Glomerular visceral epithelial cell (primary cell): Measurements from ENCODE around the gene GRPEL2.

Experiments used
- DNase-seq: peaks from one replicate; pipeline ENCODE4 v3.0.0-alpha.2; 2016; ENCODE audit errors: extremely low spot score

Gene GRPEL2

DNA sequence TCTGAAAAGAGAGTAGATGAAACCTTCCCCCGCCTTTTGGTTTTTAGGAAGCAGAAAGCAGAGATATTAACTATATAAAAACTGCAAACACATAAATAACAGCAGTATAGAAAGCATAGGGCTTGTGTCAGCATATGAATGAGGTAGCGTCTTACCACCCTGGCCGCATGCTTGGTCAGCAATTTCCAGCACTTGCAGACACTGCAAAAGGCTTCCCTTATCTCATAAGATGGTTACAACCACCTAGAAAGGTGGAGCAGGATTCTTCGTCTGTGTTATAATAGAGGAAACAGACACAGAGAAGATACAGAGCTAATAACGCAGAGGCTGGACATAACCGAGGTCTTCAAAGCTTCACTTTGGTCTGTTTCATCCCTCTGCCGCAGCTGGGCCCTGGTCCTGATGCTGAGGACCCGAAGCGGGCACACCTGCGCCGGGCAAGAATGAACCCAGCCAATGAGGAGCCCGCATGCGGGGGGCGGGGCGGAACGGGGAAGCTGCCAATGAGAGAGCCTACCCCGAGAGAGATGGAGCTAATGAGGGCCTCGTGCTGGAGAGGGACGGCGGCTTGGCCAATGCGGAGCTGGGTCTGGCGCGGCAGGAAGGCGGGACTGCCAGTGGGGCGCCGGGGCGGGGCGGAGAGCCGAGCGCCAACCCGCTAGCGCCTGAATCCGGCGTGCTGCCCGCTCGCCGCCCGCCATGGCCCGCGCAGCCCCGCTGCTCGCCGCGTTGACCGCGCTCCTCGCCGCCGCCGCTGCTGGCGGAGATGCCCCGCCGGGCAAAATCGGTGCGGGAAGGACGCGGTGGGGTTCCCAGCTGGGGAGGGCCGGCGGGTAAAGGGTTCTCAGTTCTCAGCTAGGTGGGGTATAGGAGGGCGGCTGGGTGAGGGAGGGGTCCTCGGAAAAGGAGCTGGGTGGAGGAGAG is 12.3 kb downstream of the GRPEL2 start, which contains the start of gene PCYOX1L:
Gene PCYOX1L, plus strand, starts transcription at position 677 of the 924 bp plus-strand sequence. Its CDS starts 23 bp downstream, at position 700.
- DNase-seq, result peak; percentile 97

DNA sequence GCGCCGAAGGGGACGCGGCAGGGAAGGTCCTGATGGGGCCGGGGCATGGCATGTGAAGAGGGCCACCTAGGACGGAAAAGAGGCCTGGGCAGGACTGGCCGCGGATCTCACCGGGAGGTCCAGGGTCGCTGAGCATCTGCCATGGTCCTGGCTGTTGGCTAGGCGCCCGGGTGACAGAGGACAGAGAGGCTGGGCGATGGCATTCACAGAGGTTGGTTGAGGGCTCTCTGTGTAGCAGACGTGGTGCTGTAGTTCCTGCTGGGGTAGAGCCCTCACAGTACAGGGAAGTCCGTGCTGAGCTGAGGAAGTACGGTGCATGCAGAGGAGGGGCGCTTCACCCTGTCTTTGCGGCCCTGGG is 13.0 kb downstream of the GRPEL2 start:
- peak; percentile 30 for DNase-seq

DNA sequence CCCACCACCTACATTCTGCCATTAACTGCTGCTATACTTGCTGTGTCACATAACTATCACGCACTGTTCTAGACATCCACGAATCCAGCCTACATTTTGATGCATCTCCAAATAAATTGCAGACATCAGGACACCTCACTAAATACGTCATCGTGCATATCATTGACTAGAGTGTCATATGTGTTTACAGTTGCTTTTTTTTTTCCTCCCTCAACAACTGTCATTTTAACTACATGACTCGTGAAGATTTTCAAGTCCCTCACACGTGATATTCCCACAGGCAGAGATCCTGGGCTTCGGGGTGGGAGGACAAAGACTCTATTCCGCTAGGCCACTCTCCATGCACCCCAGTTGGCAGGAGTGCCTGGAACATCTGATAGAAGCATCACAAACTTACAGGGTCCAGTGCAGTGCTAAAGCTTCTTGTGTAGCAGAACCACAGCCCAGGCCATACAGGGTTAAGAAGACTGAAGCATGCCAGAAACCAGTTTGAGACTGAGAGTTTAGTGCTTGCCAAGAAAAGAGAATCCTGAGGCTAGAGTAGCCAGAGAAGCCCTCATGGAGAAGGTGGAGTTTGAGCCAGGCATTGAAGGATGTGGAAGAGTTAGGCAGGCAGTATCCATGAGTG is 13.7 kb downstream of the GRPEL2 start:
- DNase-seq, result no peak

DNA sequence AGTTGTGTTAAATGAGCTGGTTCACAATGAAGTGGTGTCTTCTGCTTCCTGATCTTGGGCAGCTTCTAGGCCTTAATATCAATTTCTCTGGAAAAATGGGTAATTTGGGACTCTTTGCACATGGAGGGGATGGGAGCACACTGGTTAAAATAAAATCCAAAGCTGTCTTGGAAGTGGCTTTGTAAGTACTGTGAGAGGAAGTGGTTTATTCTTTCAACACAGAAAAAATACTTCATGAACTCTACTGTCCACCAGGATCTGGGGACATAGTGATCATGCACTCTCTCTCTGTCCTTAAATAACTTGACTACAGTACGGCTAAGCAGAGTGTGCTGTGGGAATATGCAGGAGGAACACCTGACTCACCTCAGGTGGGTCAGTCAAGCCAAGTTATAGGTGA is 15.0 kb downstream of the GRPEL2 start:
- DNase-seq, result no peak

DNA sequence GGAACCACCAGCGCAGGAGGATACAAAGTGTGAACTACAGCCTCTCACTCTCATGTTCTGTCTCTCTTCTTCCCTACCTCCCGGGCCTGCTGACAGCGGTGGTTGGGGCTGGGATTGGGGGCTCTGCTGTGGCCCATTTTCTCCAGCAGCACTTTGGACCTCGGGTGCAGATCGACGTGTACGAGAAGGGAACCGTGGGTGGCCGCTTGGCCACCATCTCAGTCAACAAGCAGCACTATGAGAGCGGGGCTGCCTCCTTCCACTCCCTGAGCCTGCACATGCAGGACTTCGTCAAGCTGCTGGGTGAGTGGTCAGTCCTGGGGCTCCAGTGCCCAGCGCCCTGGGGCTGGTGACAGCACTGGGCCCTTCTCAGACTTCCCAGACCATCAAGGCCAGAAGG is 17.2 kb downstream of the GRPEL2 start:
- DNase-seq, result no peak

DNA sequence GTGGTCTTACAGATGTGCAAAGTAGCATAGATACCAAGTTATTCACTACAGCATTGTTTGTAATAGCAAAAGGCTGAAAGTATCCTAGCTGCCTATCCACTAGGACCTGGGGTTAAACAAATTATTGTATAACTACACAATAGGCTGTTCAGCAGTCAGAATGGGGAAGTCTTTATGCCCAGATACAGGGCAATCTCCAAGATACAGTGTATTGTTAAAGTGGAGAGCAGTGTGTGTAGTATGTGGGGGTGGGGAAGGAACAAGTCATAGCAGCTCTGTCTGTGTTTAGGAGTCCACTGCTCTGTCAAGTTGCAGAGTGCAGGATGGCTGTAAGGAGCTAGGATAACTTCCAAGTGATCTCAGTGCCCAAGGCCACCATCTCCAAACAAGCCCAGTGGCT is 18.1 kb downstream of the GRPEL2 start:
- no peak for DNase-seq

DNA sequence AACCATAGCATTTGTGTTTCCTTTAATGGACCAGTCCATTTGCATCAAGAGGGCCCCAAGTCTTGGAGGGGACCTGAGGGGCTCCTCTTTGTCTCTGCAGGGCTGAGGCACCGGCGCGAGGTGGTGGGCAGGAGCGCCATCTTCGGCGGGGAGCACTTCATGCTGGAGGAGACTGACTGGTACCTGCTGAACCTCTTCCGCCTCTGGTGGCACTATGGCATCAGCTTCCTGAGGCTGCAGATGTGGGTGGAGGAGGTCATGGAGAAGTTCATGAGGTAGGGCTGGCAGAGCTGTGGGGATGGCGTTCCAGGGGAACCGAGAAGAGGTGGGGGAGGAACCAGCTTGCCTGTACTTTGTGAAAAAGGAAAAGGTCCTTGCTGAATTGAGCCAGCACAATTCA is 18.6 kb downstream of the GRPEL2 start:
- DNase-seq, result no peak

DNA sequence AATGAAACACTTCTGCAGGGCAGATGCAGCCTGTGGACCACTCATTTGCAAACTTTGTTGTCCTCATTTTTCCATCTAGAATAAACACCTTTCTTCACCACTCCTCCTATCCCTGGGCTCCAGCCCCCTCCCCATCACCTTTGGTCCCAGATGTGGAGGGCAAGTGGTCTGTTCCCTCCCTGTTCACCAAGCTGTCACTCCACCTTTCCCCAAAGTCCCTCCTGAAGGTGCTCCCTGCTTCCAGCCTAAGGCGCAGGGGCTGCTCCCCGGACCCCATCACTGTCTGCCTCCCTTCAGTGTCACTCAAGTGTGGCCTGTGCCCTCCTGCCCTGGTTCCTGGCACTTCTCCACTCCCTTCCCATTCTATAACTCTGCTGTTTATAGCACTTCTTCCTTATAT is 19.4 kb downstream of the GRPEL2 start:
- DNase-seq, result no peak

DNA sequence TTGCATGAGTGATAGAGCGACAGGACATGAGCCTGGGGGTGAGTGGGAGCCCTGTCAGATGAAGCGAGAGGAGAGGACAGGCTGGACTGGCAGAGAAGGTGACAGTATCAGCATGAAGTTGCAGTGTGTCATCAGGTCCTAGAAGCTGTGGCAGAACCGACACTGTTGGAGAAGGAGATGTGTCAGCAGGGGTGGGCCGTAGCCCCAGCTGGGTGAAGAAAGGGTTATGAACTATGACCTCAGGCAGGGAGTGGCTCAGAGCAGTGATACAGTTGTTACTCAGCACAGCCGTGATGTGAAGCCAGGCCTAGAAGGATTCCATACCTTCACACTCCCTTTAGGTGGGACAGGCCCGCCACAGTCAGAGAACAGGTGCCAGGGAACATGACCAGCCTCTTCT is 20.1 kb downstream of the GRPEL2 start:
- DNase-seq, result no peak

DNA sequence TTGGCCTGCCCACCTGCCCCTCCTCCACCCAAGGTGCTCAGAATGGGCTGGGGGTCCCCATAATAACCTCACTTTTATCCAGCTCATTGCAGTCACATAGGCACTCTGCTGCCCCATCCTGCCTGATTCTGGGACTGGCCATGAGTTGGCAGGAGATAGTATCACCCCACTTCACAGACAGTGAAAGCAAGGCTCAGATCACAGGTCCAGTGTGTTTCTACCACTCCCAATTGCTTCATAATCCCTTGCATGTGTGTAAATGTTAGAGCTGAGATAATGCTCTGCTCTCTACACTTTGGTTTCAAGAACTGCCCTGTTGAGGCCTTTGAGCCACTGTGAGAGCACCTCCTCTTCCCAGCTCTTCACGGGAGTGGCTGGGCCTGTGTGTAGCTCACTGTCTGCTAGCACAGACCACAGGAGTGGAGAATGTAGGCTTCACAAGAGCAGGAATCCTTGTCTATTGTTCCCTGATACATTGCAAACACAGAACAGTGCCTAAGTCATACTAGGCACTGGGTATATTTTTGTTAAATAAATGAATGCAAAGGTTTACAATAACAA is 20.9 kb downstream of the GRPEL2 start:
- no peak for DNase-seq

DNA sequence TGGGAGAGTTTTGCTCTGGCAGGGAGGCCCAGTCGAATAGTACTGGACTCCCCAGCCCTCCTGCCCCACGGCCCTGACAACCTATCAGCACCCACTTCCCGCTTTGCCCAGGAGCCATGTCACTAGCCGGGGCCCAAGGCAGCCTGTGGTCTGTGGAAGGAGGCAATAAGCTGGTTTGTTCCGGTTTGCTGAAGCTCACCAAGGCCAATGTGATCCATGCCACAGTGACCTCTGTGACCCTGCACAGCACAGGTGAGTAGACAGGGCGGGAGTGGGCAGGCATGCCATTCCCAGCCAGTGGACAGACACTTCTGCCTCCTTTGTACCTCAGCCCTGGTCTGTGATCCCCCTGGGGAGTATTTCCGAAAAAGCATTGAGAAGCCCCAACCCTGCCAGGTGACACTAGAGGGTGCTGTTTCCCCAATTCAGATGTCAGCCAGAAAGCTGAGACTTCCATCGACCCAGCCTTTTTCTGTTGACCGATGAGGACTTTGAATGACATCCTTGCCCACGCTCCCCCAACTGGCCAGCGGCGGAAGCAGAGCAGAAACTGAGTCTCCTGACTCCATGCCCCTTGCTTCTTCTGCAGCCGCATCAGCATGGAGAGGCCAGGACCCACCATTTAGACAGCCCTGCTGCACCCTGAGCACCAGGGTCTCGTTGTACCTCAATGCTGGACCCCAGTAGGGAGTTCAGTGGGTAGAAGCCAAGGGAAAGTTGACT is 22.1 kb downstream of the GRPEL2 start:
- peak; percentile 79 for DNase-seq

DNA sequence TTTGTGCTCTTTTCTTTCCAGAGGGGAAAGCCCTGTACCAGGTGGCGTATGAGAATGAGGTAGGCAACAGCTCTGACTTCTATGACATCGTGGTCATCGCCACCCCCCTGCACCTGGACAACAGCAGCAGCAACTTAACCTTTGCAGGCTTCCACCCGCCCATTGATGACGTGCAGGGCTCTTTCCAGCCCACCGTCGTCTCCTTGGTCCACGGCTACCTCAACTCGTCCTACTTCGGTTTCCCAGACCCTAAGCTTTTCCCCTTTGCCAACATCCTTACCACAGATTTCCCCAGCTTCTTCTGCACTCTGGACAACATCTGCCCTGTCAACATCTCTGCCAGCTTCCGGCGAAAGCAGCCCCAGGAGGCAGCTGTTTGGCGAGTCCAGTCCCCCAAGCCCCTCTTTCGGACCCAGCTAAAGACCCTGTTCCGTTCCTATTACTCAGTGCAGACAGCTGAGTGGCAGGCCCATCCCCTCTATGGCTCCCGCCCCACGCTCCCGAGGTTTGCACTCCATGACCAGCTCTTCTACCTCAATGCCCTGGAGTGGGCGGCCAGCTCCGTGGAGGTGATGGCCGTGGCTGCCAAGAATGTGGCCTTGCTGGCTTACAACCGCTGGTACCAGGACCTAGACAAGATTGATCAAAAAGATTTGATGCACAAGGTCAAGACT is 22.8 kb downstream of the GRPEL2 start:
- no peak for DNase-seq

DNA sequence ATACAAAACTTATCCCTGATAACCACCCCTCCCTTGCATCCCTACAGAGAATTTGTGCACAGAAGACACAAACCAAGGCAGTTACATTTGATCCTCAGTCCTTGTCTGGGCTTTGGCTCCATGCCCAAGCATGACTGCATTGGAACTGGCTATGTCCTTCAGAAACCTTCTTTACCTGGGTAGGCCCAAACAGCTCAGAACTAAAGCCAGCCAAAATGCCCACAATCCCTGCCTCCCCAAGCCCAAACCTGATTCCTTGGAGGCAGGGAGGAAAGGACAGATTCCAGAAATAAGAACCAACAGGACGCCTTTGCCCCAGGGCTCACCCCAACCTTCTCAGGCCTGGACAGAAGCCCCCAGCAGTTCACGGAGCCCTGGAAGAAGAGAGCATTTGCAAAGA is 25.6 kb downstream of the GRPEL2 start:
- DNase-seq, result no peak

DNA sequence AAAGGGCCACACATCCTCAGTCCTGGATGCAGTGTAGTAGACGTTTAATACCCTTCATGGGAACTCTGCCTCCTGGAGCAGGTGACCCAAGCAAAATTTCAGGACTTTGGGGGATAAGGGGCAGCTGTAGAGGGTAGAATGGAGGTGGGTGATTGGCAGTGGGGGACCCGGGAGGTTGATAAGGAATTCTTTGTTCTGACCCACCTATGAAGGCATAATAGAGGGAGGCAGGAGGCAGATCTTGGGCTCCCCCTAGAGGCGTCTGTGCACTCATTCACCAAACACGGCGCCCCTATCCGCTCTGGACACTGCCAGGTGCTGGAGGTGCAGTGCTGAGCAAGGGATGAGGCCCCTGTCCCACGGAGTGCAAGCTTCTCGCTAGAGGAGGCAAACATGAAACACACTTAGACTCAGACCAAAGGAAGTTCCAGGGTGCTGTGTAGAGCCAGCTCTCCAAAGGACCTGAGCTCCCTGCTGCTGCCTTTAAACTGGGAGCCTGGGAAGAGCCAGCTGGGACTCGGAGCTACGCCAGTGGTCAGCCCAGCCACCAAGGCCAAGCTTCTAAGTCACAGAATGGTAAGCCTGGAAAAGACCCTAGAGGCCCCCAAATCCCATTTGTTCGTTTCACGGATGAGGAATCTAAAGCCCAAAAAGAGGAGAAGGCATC is 26.1 kb downstream of the GRPEL2 start:
- peak; percentile 71 for DNase-seq

DNA sequence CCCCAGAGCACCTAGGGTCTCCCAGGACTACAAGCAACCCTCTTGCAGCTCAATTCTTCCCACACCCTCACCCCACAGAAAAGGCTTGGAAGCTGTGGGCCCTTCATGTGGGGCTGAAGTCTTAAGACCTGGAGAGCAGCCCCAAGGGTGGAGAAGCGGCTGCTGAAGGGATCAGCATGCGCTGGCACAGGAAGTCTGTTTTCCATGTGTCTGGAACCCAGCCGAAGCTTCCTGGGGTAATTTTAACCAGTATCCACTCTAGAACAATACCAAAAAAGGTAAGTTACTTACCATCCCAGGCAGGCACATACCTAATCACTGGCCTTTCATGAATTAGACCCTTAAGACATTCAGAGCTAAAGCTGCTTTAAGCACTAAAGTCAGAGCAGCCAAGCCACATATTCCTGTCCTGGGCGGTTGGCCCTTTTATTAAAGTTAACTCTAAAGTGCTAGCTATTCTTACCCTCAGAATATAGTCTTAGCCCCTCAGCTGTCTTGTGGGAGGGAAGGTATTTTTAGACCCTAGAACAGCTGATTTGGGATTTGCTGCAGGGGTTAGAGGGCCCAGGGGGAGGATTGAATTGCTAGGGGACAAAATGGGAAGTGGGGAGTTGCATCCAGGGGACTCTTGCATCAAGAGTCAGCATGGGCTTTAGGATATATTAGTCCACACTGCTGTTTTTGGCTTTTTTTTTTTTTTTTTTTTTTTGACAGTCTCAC is 26.9 kb downstream of the GRPEL2 start:
- no peak for DNase-seq

DNA sequence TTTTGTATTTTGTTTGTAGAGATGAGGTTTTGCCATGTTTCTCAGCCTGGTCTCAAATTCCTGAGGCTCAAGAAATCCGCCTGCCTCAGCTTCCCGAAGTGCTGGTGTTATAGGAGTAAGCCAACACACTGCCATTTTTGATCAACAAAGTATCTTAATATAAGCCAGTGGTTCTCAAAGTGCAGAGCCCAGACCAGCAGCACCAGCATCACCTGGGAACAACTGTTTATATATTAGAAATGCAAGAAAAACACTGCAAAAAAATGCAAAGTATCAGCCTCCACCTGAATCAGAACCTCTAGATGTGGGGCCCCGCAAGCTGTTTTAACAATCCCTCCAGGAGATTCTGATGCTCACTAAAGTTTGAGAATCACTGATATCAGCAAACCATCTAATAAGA is 27.6 kb downstream of the GRPEL2 start:
- no peak for DNase-seq

DNA sequence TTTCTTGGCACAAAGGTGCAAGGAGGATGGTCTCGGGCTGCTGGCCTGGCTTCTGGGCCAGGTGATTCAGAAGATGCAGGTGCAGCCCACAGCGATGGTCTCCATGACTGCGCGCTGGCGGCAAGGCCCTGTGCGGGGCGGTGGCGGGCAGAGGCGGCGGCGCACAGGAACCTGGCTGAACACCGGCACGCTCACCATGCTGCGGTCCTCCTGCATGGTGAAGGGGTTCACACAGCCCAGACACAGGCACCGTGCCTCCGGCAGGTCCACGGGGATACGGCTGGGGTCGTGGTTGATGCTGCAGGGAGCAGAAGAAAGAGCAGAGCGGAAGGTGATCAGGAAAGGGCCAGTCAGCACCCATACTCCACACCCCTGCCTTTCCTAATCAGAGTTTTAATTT is 29.0 kb downstream of the GRPEL2 start:
- DNase-seq, result no peak

DNA sequence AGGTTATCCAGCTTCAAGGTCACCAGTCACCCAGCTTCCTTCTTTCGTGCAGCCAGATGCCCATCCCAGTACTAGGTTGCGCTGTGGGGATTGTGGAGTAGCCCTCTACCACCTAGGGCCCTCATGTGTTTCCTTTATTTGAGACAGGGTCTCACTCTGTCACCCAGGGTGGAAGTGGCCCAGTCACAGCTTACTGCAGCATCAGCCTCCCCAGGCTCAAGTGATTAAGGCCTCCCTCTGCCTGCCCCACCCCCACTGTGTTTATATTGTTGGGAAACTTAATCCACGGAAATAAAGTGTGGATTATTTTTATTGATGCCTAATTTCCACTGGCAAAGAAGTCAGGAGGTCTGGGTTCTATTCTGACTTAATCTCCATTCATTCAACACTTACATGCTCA is 29.5 kb downstream of the GRPEL2 start:
- no peak for DNase-seq

DNA sequence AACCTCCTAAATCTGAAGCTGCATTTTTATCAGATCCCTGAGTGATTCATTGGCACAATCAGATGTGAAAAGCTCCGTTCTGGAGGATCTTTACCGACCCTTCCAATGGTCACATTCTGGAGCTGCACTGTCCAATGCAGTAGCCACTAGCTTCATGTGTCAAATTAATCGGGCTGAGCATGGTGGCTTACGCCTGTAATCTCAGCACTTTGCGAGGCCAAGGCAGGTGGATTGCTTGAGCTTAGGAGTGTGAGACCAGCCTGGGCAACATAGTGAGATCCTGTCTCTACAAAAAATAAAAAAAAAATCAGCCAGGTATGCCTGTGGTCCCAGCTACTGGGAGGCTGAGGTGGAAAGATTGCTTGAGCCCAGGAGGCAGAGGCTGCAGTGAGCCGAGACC is 30.1 kb downstream of the GRPEL2 start:
- no peak for DNase-seq

DNA sequence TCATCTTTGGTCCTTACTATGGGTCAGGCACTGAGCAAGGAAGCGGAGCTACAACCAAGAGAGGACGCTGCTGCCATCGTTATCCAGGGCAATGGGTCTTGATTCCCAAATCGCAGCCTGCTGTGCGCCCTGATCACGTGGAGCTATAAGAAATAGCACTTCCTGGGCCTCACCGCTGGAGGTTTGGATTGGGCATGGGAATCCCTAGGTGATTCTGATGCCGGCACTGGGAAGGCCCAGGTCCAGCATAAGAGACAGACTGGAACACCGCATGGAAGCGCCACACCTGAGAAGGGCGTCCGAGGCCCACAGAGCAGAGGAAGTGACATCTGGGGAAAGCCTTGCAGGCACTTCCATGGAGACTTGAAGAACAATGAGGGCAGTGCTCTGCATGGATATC is 30.8 kb downstream of the GRPEL2 start:
- no peak for DNase-seq
